Esophagus muscularis mucosa (tissue), 4 donors: Measurements from ENCODE around the gene GALNT13.

Experiments
- CTCF ChIP-seq, 3 experiments: fragments of 200-600 bp in 2 of 3; fragments of 450-650 bp in 1 of 3; sonication (generic) in 2 of 3; IDR thresholded peaks; one replicate each; pipeline ENCODE4 v1.5.1; 2017 to 2019; ENCODE audit warnings: antibody characterized with exemption in 3 of 3, mild to moderate bottlenecking in 2 of 3, moderate library complexity in 1 of 3
- EP300 ChIP-seq: sonication (generic); formaldehyde crosslinking; IDR thresholded peaks from one replicate; pipeline ENCODE4 v1.6.1; 2017; ENCODE audit warnings: antibody characterized with exemption
- POLR2AphosphoS5 ChIP-seq, 2 donors: sonication (generic); formaldehyde crosslinking; IDR thresholded peaks; one replicate each; pipeline ENCODE4 v1.6.1; 2017; ENCODE audit warnings: antibody characterized with exemption in 2 of 2

- TF ChIP-seq CTCF (IDR thresholded peaks at IDR 0.05) (no peak), EP300 (no peak), POLR2AphosphoS5 (IDR thresholded peaks at IDR 0.05) (no peak)
Observed at GRCh38 chr2:153967248-153967973, 95.7 kb downstream of the GALNT13 start.
